Measurements from ENCODE around the gene SLC52A3.

SLC52A3 gene

DNA sequence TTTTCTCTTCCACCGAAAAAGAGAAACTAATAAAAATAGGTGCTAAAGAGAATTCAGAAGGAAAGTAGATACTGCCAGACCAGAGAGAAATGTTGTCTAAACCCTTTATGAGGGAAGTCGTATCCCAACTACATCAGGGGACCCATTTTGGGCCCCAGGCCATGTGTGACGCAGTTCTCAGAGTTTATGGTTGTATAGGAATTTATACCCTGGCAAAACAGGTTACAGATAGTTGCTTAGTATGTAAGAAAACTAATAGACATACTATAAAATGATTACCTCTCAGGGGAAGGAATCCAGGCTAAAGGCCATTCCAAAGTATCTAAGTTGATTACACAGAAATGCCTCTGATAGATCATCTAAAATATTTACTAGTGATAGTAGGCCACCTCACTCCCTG, 28.6 kb upstream of the SLC52A3 start:
- no peak for TF ChIP-seq CTCF (conservative IDR thresholded peaks at IDR 0.05; ENCODE audit: low read length)
- DNase-seq (ENCODE audit: low read depth) = no peak

GRCh38 chr20:792248-792647, 23.9 kb upstream of the SLC52A3 start:
- no peak for DNase-seq (ENCODE audit: low read depth)
- H3K4me3 ChIP-seq (ENCODE audit: low read length) = no peak overlapping the region
- no peak for TF ChIP-seq CTCF (conservative IDR thresholded peaks at IDR 0.05; ENCODE audit: low read length)

More for the DNA sequence above, 28.6 kb upstream of the SLC52A3 start:
- no peak overlapping the region for H3K4me3 ChIP-seq (ENCODE audit: low read length)

- DNase-seq (ENCODE audit: low read depth) = no peak
- TF ChIP-seq CTCF (conservative IDR thresholded peaks at IDR 0.05; ENCODE audit: low read length) = no peak
- no peak overlapping the region for H3K4me3 ChIP-seq (ENCODE audit: low read length)
These were observed 22.8 kb upstream of the SLC52A3 start for GRCh38 chr20:791056-791455.

GRCh38 chr20:787825-788224, 19.5 kb upstream of the SLC52A3 start:
- no peak for DNase-seq (ENCODE audit: low read depth)
- no peak for TF ChIP-seq CTCF (conservative IDR thresholded peaks at IDR 0.05; ENCODE audit: low read length)
- no peak overlapping the region for H3K4me3 ChIP-seq (ENCODE audit: low read length)

DNA sequence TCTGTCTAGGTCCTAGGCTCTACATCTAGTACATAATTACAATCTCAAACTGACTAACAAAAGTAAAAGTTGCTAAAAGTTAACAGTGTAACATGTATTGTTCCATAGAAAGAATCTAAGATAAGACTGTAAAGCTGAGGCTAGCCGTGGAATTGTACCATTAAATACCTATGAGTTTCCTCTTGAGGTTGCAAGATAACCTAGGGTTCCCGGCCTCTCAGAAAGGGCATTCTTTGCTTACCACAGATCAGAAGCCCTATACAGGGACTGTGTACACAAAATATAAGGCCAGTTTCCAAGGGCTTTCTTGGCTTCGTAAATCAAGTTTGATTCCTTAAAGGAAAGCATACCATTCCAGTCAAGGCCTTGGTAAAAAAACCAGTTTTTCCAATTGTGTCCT, 11.5 kb upstream of the SLC52A3 start:
- H3K4me3 ChIP-seq (ENCODE audit: low read length) = no peak overlapping the region
- TF ChIP-seq CTCF (conservative IDR thresholded peaks at IDR 0.05; ENCODE audit: low read length) = no peak
- DNase-seq (ENCODE audit: low read depth) = no peak

DNA sequence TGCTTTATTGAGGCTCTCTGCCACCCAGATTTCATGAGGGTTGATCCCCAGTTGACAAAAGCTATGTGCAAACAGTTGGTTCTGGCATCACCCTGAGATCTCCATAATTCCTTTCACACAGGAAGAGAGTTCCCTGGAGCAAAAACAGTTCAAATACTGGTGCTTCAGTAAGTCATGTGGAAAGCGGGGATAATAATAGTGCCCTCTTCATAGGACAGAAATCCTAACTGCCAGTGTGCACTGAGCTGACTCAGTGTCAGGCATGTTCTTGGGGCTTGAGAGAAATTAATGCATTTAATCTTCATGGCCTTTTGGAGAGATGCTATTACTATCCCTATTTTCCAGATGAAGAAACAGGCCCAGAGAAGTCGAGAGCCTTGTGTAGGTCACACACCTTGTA, 7.9 kb upstream of the SLC52A3 start:
- TF ChIP-seq CTCF (conservative IDR thresholded peaks at IDR 0.05; ENCODE audit: low read length) = no peak
- no peak for DNase-seq (ENCODE audit: low read depth)
- H3K4me3 ChIP-seq (ENCODE audit: low read length) = no peak overlapping the region

DNA sequence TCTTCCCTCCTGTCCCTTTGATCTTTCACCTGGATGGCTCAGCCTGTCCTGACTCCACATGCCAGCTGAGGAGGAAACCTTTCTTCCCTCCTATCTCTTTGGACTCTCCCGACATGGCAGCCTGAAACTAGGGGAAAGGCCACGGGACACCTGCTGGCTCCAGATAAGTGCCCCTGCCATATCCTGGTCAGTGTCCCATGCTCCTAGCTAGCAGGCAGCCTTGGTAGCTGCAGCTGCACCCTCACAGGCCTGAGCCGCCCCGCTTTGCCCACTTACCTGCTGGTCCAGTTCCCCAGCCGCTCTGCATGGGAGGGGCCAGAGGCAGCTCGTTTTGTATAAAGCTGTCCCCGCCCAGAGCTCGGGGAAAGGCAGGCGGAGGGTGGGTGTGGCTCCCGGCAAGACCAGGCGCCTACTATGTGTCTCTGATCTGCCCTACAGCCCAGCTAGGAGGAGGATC, 7.4 kb upstream of the SLC52A3 start:
- no peak for TF ChIP-seq CTCF (conservative IDR thresholded peaks at IDR 0.05; ENCODE audit: low read length)
- H3K4me3 ChIP-seq (ENCODE audit: low read length) = no peak overlapping the region
- DNase-seq (ENCODE audit: low read depth) = no peak

All from AG10803 (cell line).